ENCODE results near the gene TINAG.

GRCh38 chr6:54353975-54354374, 45.7 kb downstream of the TINAG start:
- TF ChIP-seq EZH2 (IDR thresholded peaks at IDR 0.05; ENCODE audit: borderline replicate concordance, control insufficient read depth, low read depth, low read length) (no peak), EP300 (IDR thresholded peaks at IDR 0.05; ENCODE audit: borderline replicate concordance in 1 of 2, control insufficient read depth in 1 of 2, low read depth in 2 of 2, low read length in 2 of 2) (no peak), E4F1 (IDR thresholded peaks at IDR 0.05; ENCODE audit: borderline replicate concordance, partially characterized antibody) (no peak)
